HG02678 (cell line): ENCODE results near the gene ZFAND5.

Experiments used
- ATAC-seq: cut with Tn5 transposase; IDR thresholded peaks from one replicate; pipeline ENCODE4 v1.9.1; 2021; ENCODE audit warnings: mild to moderate bottlenecking, moderate library complexity; ENCODE audit not compliant: unreplicated experiment

ZFAND5 gene

GRCh38 chr9:72364679-72365524 is at the start of gene ZFAND5:
Gene ZFAND5 (minus strand): TSS chr9:72365208. CDS start chr9:72360778, 4,430 bp downstream.
- ATAC-seq = peak; percentile 79

GRCh38 chr9:72412483-72413040 is 47.6 kb upstream of the ZFAND5 start:
- ATAC-seq = no peak

- ATAC-seq = no peak
Measured at GRCh38 chr9:72410214-72410613, 45.2 kb upstream of the ZFAND5 start.

- ATAC-seq = no peak
Measured at GRCh38 chr9:72407114-72407513, 42.1 kb upstream of the ZFAND5 start.

- no peak for ATAC-seq
Measured at GRCh38 chr9:72402744-72403143, 37.7 kb upstream of the ZFAND5 start.

GRCh38 chr9:72401396-72401795 is 36.4 kb upstream of the ZFAND5 start:
- ATAC-seq = no peak

- ATAC-seq = no peak
Measured at GRCh38 chr9:72400866-72401265, 35.9 kb upstream of the ZFAND5 start.

- no peak for ATAC-seq
Measured at GRCh38 chr9:72399391-72399790, 34.4 kb upstream of the ZFAND5 start.

- no peak for ATAC-seq
Measured at GRCh38 chr9:72396247-72397091, 31.5 kb upstream of the ZFAND5 start.

- no peak for ATAC-seq
Measured at GRCh38 chr9:72394066-72394465, 29.1 kb upstream of the ZFAND5 start.

- ATAC-seq = no peak
Measured at GRCh38 chr9:72390907-72391306, 25.9 kb upstream of the ZFAND5 start.

GRCh38 chr9:72386186-72386585 is 21.2 kb upstream of the ZFAND5 start:
- ATAC-seq = no peak

- no peak for ATAC-seq
Measured at GRCh38 chr9:72384710-72385485, 19.9 kb upstream of the ZFAND5 start.

GRCh38 chr9:72383978-72384709 is 19.1 kb upstream of the ZFAND5 start:
- no peak for ATAC-seq

GRCh38 chr9:72382405-72382804 is 17.4 kb upstream of the ZFAND5 start:
- no peak for ATAC-seq

GRCh38 chr9:72377041-72377440 is 12.0 kb upstream of the ZFAND5 start:
- no peak for ATAC-seq

- ATAC-seq = no peak
Measured at GRCh38 chr9:72371151-72371550, 6.1 kb upstream of the ZFAND5 start.

- peak; percentile 36 for ATAC-seq
Measured at GRCh38 chr9:72365525-72366256, 683 bp upstream of the ZFAND5 start.

GRCh38 chr9:72363908-72364678 is 915 bp downstream of the ZFAND5 start:
- peak; percentile 46 for ATAC-seq
